Measurements from ENCODE around the gene SPRR2B.
"Not testable (repeated sequence)": the region's sequence is repeated elsewhere in the genome, so short reads cannot be mapped to it uniquely, and the experiment has no call there.

The SPRR2B gene

DNA sequence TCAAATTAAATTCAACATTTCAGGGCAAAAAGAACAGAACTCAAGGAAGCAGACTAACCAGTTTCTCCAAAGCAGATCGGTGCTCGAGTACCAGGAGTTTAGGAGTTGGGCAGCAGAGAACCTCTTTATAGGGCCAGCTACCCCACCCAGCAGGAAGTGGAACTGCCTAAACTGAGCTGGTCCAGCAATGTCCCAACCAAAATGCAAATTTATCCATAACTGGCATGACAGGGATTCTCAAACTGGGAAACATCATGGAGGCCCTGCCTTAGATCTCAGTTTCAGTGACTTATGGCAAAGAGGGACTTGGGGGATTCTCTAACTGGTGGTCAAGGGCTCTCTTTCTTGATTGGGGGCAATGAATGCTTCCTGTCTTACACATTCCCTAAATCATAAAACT is at the start of gene SPRR2B:
TSS of gene SPRR2B (minus strand) at position 101 of the 400 bp plus-strand sequence. CDS start 772 bp downstream, outside the sequence.
- DNase-seq = no peak

DNA sequence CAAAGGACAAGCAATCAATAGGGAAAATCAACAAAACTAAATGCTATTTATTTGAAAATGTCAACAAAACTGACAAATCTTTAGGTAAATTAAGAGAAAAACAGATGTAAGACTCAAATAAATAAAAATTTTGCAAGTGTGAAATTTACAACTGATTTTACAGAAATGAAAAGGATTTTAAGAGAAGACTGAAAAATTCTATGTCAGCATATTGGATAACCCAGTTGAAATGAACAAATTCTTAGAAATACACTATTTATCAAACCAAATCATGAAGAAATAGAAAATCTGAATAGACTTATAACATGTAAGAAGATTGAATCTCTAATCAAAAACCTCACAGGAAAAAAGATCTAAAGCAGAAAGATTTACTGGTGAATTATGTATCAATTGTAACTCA is 49.5 kb upstream of the SPRR2B start:
- no peak for DNase-seq

DNA sequence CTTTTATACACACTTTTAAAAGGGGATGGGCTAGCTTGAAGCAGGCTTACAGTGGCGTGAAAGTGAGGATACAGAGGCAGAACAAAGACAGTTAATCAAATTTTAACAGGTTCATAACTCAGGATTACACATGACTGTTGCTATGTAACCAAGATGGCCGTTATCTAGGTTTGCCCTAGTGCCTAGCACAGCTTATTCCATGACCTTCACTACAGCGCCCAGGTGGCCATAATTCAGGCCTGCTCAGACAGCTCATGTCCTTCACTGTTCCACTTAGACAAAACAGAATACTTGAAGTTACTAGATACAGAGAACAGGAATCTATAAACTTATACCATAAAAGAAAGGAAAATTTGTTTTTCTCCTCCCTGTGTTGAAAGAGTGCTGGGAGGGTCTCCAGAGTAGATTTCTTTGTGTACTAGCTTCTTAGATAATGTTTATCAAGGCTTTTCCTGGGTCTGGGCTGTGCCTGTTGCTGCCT is 48.1 kb upstream of the SPRR2B start:
- no peak for DNase-seq

DNA sequence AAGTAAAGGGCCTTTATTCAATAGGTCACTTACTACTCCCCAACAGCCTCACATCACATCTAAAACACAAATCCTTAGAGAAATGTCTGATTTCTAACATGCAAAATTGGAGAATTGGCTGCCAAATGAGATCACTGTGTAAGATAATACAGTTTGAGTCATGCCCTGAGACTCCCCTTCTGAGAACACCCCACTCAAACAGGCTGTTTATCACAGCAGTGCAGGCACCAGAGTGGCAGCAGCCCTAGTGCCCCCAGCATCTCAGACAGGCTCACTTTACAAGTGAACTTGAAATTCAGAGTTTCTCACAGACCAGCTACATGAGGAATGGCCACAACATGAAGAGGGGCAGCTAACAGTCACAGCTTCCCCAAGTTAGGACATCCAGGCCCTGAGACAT is 43.9 kb upstream of the SPRR2B start:
- DNase-seq = not testable (repeated sequence)

DNA sequence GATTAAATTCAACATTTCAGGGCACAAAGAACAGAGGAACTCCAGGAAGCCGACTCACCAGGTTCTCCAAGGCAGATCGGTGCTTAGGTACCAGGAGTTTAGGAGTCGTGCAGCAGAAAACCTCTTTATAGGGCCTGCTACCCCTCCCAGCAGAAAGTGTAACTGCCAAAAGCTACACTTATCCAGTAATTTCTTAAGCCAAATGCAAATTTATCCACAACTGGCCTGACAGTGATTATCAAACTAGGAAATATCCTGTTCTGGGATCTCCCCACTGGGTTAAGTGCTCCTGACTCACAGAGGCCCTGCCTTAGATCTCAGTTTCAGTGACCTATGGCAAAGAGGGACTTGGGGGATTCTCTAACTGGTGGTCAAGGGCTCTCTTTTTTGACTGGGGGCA is 42.0 kb upstream of the SPRR2B start, which contains the start of gene SPRR2F:
TSS of gene SPRR2F (minus strand) at position 101 of the 400 bp plus-strand sequence. CDS start 783 bp downstream, outside the sequence.
- no peak for DNase-seq

DNA sequence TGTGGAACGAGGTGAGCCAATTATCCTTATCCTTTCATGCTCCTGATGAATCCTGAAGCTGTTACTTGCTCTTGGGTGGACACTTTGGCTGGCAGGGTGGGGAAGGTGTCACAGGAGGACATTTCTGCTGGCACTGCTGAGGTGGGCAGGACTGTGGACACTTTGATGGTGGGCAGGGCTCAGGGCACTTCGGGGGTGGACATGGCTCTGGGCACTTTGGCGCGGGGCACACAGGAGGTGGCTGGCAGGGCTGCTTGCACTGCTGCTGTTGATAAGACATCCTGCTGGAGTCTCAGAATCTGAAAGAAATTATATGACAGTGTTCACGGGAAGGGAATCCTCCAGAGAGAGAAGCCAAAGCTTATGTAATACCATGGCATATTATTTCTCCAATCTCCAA is 41.0 kb upstream of the SPRR2B start:
- DNase-seq = not testable (repeated sequence)

DNA sequence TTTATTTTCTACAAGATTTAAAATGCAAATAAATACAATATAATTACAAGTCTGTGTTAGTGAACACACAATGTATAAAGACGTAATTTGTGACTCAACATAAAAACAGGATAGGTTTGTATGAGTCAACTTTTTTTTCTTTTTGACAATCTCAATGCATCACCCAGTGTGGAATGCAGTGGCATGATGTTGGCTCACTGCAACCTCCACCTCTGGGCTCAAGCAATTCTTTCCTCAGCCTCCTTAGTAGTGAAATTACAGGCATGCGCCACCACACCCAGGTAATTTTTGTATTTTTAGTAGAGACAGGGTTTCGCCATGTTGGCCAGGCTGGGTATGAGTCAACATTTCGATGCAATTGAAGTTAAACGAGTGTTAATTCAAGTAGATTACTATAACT is 28.8 kb upstream of the SPRR2B start:
- DNase-seq = peak; percentile 27

DNA sequence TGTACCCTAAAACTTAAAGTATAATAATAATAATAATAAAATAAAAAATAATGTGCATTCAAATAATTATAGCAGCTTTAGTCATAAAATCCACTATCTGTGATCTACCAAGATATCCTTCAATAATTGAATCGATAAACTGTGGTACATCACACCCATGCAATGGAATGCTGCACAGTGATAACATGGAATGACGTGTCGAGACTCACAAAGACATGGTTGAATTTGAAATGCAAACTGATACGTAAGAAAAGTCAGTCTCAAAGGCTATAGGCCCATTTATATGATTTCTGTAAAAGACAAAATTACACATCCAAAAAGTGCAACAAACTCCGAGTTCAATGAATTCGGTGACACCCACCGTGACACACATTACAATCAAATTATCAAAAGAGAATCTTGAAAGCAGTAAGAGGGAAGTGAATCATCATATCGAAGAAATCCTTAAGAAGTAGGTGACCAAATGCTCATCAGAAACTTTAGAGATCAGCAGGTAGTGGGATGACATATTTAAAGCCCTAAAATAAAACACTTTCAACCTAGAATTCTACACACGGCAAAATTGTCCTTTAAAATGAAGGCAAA is 28.1 kb upstream of the SPRR2B start:
- DNase-seq = no peak

DNA sequence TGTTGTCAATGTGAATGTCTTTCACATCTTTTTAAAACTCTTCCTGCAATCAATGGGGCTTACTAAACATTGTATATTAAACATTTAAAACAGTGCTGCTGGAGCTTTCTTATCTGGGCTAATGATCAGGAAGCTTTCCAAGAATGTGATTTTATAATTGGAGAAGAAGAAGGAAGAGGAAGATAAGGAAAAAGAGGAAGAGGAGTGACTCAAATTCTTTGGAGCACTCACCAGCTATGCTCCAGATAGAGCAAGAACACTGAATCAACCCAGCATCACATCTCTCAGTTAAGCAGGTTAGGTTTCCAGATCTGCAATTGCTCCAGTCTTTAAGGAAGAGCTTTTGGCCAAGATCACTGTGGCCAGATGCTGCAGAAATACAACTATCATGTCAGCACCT is 24.4 kb upstream of the SPRR2B start:
- DNase-seq = no peak

DNA sequence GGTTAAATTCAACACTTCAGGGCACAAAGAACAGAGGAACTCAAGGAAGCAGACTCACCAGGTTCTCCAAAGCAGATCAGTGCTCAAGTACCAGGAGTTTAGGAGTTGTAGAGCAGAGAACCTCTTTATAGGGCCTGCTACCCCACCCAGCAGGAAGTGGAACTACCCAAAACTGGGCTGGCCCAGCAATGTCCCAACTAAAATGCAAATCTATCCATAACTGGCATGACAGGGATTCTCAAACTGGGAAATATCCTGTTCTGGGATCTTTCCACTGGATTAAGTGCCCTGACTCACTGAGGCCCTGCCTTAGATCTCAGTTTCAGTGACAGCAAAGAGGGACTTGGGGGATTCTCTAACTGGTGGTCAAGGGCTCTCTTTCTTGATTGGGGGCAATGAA is 23.0 kb upstream of the SPRR2B start, which contains the start of gene SPRR2E:
TSS of gene SPRR2E (minus strand) at position 101 of the 400 bp plus-strand sequence. CDS start 775 bp downstream, outside the sequence.
- DNase-seq = no peak

DNA sequence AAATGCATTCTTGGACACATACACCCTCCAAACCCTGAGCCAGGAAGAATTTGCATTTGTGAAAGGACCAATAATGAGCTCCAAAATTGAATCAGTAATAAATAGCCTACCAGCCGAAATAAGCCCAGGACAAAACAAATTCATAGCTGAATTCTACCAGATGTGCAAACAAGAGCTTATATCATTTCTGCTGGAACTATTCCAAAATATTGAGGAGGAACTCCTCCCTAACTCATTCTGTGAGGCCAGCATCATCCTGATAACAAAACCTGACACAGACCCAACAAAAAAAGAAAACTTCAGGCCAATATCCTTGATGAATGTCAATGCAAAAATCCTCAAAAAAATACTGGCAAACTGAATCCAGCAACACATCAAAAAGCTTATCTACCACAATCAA is 16.2 kb upstream of the SPRR2B start:
- DNase-seq = no peak

DNA sequence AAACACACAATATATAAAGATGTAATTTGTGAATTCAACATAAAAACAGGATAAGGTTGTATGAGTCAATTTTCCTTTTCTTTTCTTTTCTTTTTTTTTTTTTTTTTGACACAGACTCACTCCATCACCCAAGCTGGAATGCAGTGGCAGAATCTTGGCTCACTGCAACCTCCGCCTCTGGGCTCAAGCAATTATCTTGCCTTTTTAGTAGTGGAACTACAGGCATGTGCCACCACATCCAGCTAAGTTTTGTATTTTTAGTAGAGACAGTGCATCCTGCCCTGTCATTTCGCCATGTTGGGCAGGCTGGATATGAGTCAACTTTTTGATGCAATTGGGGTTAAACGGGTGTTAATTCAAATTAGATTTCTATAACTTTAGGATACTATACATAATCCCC is 10.3 kb upstream of the SPRR2B start:
- no peak for DNase-seq

DNA sequence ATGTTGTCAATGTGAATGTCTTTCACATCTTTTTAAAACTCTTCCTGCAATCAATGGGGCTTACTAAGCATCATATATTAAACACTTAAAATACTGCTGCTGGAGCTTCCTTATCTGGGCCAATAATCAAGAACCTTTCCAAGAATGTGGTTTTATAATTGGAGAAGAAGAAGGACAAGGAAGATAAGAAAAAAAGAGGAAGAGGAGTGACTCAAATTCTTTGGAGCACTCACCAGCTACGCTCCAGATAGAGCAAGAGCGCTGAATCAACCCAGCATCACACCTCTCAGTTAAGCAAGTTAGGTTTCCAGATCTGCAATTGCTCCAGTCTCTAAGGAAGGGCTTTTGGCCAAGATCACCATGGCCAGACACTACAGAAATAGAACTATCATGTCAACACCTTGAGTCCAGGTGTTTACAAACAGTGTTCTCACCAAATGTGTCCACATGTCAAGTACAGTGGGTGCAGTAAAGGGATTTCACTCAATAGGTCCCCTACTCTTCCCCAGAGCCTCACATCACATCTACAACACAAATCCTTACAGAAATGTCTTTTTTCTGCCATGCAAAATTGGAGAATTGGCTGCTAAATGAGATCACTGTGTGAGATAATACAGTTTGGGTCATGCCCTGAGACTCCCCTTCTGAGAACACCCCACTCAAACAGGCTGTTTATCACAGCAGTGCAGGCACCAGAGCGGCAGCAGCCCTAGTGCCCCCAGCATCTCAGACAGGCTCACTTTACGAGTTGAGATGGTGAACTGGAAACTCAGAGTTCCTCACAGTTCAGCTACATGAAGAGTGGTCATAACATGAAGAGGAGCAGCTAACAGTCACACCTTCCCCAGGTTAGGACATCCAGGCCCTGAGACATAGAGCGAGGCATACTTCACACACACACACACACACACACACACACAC is 1.7 kb upstream of the SPRR2B start:
- DNase-seq = no peak

DNA sequence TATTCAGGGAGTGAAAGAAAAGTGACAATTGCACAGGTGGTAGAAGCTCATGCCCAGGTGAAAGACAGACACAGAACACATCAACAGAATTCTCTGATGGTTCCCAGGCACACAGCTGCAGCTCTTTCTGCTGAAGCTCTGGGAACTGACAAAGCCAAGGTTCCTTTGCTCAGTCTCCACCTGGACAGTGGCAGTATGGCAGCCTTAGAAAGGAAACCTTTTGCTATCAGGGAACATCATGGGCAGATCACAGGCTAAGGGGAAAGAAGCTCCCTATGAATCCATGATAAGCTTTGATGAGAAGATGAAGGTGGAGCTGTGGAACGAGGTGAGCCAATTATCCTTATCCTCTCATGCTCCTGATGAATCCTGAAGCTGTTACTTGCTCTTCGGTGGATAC is 1.2 kb downstream of the SPRR2B start:
- no peak for DNase-seq

DNA sequence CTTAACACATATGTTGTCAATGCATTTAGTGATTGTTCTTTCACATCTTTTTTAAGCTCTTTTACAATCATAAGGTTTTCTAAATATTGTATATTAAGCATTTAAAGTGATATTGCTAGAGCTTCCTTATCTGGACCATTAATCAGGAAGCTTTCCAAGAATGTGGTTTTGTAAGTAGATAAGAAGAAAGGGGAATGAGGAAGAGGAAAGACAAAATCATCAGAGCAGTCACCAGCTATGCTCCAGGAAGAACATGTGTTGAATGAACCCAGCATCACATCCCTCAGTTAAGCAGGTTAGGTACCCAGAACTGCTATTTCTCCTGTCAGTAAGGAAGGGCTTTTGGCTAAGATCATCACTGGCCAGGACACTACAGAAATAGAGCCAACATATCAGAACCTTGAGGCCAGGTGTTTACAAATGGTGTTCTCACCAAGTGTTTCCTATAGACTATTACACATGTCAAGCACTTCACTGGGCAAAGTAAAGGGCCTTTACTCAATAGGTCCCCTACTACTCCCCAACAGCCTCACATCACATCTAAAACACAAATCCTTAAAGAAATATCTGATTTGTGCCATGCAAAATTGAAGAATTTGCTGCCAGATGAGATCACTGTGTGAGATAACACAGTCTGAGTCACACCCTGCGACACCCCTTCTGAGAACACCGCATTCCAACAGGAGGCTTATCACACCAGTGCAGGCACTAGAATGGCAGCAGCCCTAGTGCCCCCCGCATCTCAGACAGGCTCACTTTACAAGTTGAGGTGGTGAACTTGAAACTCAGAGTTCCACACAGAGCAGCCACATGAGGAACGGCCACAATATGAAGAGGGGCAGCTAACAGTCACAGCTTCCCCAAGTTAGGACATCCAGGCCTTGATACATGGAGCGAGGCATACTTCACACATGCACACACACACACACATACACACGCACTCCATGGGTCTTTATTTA is 12.3 kb downstream of the SPRR2B start:
- DNase-seq = no peak

DNA sequence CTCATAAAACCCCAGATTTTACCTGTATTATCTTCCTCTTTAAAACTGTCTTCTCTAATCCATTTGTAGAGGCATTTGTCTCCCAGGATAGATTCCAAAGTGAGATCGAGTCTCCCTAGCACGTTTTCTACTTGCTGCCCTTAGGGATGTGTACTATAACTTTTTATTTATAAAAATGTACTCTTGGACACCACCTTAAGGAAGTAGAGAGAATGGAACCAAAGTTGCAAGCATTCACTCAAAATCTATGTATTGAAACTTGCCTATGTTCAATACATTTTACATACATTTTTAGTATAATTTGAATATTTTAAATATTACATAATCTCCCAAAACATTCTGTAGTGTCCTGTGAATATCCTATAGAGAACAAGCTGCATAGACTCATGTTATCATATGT is 13.3 kb downstream of the SPRR2B start:
- no peak for DNase-seq

DNA sequence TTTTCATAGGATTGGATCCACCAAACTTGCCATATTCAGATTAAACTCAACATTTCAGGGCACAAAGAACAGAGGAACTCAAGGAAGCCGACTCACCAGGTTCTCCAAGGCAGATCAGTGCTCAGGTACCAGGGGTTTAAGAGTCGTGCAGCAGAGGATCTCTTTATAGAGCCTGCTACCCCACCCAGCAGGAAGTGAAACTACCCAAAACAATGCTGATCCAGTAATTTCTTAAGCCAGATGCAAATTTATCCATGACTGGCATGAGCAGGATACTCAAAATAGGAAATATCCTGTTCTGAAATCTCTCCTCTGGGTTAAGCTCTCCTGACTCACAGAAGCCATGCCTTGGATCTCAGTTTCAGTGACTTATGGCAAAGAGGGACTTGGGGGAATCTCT is 14.0 kb downstream of the SPRR2B start, which contains the start of gene SPRR2A:
TSS of gene SPRR2A (minus strand) at position 138 of the 400 bp plus-strand sequence. CDS start 777 bp downstream, outside the sequence.
- DNase-seq = no peak

DNA sequence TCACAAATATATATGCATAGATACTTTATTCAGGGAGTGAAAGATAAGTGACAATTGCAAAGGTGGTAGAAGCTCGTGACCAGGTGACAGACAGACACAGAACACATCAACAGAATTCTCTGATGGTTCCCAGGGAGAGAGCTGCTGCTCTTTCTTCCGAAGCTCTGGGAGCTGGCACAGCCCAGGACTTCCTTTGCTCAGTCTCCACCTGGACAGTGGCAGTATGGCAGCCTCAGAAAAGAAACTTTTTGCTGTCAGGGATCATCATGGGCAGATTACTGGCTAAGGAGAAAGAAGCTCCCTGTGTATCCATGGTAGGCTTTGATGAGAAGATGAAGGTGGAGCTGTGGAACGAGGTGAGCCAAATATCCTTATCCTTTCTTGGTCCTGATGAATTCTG is 15.3 kb downstream of the SPRR2B start:
- DNase-seq = not testable (repeated sequence)

DNA sequence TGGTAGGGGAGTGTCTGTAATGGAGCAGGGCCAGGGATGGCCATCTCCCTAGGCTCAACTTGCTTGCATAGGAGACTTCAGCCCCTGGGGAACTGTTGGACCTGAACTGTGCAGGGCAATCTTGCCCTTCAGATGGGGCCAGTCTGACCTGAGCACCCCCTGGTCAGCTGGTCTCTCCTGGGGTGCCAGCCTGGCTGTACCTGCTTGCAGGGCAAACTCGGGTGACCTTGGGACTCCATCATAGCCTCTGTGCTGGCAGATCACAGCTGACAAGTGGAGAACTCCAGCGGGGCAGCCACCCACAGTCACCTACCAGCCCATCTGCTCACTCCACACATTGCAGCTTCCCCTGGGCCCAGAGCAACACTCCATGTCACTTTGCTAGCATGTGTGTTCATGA is 22.2 kb downstream of the SPRR2B start:
- DNase-seq = no peak

DNA sequence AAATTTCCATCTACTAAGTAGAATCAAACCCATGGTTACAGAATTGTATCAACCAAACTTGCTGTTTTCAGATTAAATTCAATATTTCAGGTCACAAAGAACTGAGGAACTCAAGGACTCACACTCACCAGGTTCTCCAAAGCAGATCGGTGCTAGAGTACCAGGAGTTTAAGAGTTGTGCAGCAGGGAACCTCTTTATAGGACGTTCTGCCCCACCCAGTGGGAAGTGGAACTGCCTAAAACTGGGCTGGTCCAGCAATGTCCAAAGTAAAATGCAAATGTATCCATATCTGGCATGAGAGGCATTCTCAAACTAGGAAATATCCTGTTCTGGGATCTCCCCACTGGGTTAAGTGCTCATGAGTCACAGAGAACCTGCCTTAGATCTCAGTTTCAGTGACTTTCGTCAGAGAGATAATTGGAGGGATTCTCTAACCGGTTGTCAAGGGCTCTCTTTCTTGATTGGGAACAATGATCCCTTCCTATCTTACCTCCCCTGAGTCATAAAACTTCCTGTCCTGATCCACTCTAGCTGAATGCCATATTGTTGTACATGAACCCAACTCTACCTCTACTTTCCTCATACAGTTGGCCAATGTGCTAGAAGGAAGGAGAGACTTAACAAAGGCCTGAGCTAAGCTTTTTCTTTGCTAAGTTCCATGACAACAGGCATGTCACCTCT is 30.3 kb downstream of the SPRR2B start, which contains the start of gene SPRR2D:
TSS of gene SPRR2D (minus strand) at position 171 of the 682 bp plus-strand sequence. CDS start 774 bp downstream, outside the sequence.
- no peak for DNase-seq

DNA sequence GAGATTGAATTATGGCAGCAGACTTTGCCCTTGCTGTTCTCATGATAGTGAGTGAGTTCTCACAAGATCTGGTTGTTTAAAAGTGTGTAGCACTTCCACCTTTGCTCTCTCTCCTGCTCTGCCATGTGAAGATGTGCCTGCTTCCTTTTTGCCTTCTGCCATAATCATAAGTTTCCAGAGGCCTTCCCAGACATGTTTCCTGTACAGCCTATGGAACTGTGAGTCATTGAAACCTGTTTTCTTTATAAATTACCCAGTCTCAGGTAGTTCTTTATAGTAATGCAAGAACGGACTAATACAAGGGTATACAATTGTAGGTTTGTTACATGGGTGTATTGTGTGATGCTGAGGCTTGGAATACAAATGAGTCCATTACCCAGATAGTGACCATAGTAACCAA is 36.2 kb downstream of the SPRR2B start:
- DNase-seq = no peak

All from activated CD4-positive, alpha-beta T cell treated with anti-CD3 and anti-CD28 coated beads, Interleukin-2, amount 50 U/mL, for 16 hours (primary cell).